ENCODE results near the gene CHST10. TPM values are rescaled to one million over a fixed set of nuclear protein-coding genes. Genes with fewer than 3 reads are reported as not detected.

CHST10 gene
- total RNA-seq, 1 donor from 2014 or later, result 33.0 TPM

DNA sequence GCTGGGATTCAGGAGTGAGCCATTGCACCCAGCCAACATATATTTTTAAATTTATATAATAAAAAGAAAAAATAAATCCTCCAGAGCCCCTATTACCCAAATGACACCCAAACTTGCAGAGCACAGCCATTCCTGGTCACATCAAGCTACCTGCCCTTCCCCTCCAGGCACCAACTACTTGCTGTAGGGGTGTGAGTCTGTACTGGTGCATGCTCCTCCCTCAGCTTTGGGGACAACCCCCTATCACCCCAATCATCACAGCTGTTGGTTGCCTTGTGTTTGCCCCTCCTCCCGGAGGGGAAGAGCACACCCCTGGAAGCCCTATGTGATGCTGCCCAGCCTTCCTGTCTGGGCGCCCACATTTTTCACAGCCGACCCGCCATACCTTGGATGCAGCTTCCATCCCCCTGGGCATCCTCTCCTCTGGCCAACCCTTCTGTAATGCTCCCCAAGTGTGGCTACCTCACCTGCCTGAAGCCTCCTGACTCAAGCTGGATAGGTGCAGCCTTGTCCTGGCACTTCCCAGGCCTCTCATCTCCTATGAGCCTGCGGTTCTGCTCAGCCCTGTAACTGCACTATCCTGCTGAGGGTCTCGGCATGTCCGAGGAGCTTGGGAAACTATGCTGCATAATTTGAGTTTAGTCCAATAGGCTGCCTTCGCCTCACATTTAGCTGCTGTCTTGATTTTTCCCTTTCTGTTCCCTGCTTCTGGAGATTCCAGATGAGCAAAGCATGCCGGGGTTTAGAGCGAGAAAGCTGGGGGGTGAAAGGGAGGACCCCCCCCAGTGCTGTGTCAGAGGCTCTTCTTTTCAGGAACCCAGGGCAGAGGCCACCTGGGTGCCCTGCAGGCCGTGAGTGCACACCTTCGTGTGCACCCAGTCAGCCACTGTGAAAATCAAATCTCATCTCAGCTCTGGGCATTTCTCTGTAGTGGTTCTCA, 27.2 kb downstream of the CHST10 start:
- TF ChIP-seq, protein P1, sequence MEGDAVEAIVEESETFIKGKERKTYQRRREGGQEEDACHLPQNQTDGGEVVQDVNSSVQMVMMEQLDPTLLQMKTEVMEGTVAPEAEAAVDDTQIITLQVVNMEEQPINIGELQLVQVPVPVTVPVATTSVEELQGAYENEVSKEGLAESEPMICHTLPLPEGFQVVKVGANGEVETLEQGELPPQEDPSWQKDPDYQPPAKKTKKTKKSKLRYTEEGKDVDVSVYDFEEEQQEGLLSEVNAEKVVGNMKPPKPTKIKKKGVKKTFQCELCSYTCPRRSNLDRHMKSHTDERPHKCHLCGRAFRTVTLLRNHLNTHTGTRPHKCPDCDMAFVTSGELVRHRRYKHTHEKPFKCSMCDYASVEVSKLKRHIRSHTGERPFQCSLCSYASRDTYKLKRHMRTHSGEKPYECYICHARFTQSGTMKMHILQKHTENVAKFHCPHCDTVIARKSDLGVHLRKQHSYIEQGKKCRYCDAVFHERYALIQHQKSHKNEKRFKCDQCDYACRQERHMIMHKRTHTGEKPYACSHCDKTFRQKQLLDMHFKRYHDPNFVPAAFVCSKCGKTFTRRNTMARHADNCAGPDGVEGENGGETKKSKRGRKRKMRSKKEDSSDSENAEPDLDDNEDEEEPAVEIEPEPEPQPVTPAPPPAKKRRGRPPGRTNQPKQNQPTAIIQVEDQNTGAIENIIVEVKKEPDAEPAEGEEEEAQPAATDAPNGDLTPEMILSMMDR (conservative IDR thresholded peaks at IDR 0.05), result no peak
- Mint-ChIP-seq H3K27me3 (ENCODE audit: low read depth) (no peaks in the 10 kb centered on the region), H3K4me1 (no peaks in the 10 kb centered on the region), H3K27ac (ENCODE audit: unreplicated experiment) (no peak overlapping the region), H3K4me3 (no peak overlapping the region), H3K36me3 (ENCODE audit: low read depth) (peaks cover 22% of the 10 kb centered on the region), H3K9me3 (no peaks in the 10 kb centered on the region)
- DNase-seq (ENCODE audit: low read depth, low spot score), result no peak

DNA sequence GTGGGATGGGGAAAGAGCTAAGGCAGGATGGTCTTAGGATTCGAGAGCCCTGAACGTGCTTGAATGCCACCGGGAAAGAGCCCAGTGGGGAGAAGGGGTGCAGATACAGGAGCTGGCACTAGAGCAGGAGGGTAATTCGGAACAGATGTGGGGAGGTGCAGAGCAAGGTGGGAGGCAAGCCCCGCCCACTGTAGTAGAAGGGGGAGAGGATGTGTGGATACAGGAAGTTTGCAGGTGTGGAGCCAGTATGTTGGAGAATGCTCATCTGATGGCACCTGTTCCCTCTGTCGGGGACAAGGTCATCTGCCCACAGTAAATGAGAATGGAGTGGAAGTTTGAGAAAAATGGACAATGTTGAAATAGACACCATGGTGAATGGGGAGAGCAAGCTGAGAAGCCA, 28.8 kb downstream of the CHST10 start:
- no peak for DNase-seq (ENCODE audit: low read depth, low spot score)
- Mint-ChIP-seq H3K27me3 (ENCODE audit: low read depth) (no peaks in the 10 kb centered on the region), H3K4me1 (no peaks in the 10 kb centered on the region), H3K9me3 (no peaks in the 10 kb centered on the region), H3K4me3 (no peak overlapping the region), H3K36me3 (ENCODE audit: low read depth) (peaks cover 18% of the 10 kb centered on the region), H3K27ac (ENCODE audit: unreplicated experiment) (no peak overlapping the region)
- TF ChIP-seq, protein P1 (conservative IDR thresholded peaks at IDR 0.05), result no peak

DNA sequence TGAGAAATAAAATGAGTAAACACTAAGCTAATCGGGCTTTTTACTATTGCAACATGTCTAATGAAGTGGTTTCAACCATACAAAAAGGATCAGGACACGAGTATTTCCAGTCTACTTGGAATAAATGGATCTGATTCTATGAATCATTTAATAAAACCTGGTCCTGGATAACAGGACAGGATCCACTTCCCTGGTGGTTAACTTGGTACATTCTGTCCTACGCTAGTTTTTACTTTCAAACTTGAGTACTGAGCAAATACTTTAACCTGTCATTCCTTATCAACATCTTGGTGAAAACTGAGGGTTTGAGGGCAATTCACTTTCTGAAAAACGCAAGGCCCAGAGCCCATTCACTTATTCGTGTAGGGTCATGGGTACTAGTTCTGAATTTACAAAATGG, 33.5 kb downstream of the CHST10 start:
- H3K9me3 Mint-ChIP-seq, result no peaks in the 10 kb centered on the region
- no peak overlapping the region for H3K27ac Mint-ChIP-seq (ENCODE audit: unreplicated experiment)
- peaks cover 13% of the 10 kb centered on the region for H3K36me3 Mint-ChIP-seq (ENCODE audit: low read depth)
- no peak for DNase-seq (ENCODE audit: low read depth, low spot score)
- no peak overlapping the region for H3K4me3 Mint-ChIP-seq
- H3K4me1 Mint-ChIP-seq, result peaks cover 5% of the 10 kb centered on the region
- no peaks in the 10 kb centered on the region for H3K27me3 Mint-ChIP-seq (ENCODE audit: low read depth)
- TF ChIP-seq, protein P1 (conservative IDR thresholded peaks at IDR 0.05), result no peak

DNA sequence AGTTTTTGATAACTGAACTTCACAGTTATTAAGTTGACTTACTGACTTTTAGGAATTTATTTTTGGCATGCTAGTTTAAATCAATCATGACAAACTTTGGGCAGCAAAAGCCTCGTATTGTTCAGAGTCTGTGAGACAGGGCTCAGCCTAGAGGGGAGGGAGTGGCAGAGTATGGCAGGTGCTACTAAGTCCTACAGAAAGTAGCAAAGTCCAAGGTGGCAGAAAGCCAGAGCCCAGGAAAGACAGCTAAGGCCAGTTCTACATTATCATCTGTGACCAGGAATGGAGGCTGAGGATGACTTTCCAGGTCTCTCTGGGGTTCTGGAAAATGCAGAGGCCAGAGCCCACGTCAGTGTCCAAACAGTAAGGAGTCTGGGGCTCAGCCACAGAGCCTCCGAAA, 34.2 kb downstream of the CHST10 start:
- Mint-ChIP-seq H3K4me1 (peaks cover 5% of the 10 kb centered on the region), H3K36me3 (ENCODE audit: low read depth) (peaks cover 6% of the 10 kb centered on the region), H3K27ac (ENCODE audit: unreplicated experiment) (no peak overlapping the region), H3K27me3 (ENCODE audit: low read depth) (no peaks in the 10 kb centered on the region), H3K4me3 (no peak overlapping the region), H3K9me3 (no peaks in the 10 kb centered on the region)
- TF ChIP-seq, protein P1 (conservative IDR thresholded peaks at IDR 0.05), result no peak
- DNase-seq (ENCODE audit: low read depth, low spot score), result no peak

DNA sequence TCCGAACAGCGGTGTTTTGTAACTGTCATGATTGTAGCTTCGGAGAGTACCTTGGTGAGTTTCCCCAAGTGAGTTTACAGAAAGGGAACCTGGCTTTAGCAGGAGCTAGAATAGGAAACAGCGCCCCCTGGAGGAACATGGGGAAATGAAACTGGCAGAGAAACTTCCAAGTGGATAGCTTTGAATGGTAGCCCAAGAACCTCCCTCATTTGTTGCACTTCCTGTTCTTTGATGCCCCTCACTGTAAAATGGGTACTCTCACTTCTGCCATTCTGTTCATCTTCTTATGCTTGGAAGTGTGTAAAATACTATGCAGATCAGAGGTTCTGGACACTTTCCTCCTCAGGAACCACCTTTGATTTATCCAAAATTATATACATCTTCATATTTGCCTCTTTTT, 36.2 kb downstream of the CHST10 start:
- peak; percentile 89 for DNase-seq (ENCODE audit: low read depth, low spot score)
- TF ChIP-seq, protein P1 (conservative IDR thresholded peaks at IDR 0.05), result peak; percentile 91
- H3K27ac Mint-ChIP-seq (ENCODE audit: unreplicated experiment), result no peak overlapping the region
- no peaks in the 10 kb centered on the region for H3K36me3 Mint-ChIP-seq (ENCODE audit: low read depth)
- peaks cover 5% of the 10 kb centered on the region for H3K4me1 Mint-ChIP-seq
- no peak overlapping the region for H3K4me3 Mint-ChIP-seq
- H3K27me3 Mint-ChIP-seq (ENCODE audit: low read depth), result no peaks in the 10 kb centered on the region
- H3K9me3 Mint-ChIP-seq, result no peaks in the 10 kb centered on the region

Measured in neural crest cell (in vitro differentiated cells).